ENCODE results near the gene NUP205.

DNA sequence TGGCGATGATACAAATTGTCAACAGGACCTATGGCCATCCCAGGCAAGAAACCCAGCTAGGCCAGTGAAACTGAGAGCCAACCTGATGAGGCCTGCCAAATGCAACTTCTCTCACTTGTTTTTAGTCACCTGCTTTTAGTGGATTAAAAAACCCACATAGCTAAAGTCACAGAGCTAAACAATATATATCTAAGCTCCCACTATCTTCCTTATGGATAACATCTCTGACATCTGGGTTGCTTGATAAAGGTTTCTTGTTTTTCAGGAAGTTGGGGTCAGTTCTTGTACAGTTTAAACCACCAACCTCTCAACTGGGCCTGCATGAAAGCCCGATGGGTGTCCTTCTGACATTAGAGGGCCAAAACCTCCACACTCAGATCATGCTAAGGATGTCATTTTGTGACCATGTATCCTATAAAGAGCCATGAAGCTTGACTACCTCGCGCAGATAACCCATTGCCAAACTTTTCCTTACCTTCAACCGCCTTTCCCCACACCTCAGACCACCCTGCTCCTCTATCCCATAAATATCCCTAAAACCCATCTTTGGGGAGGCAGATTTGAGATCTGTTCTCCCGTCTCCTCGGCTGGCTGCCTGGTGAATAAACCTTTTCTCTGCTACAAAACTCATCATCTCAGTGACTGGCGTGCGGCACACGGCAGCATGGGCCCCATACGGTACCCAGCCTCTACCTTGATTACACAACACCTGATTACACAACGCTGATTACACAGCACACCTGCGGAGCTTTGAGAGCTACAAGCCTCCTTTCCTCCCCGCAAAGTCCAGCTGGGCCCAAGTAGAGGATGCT, 103.8 kb downstream of the NUP205 start:
- TF ChIP-seq, protein P1, sequence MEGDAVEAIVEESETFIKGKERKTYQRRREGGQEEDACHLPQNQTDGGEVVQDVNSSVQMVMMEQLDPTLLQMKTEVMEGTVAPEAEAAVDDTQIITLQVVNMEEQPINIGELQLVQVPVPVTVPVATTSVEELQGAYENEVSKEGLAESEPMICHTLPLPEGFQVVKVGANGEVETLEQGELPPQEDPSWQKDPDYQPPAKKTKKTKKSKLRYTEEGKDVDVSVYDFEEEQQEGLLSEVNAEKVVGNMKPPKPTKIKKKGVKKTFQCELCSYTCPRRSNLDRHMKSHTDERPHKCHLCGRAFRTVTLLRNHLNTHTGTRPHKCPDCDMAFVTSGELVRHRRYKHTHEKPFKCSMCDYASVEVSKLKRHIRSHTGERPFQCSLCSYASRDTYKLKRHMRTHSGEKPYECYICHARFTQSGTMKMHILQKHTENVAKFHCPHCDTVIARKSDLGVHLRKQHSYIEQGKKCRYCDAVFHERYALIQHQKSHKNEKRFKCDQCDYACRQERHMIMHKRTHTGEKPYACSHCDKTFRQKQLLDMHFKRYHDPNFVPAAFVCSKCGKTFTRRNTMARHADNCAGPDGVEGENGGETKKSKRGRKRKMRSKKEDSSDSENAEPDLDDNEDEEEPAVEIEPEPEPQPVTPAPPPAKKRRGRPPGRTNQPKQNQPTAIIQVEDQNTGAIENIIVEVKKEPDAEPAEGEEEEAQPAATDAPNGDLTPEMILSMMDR (IDR thresholded peaks at IDR 0.05): no peak
- TF ChIP-seq POLR2AphosphoS5 (IDR thresholded peaks at IDR 0.05): no peak
- no peak for TF ChIP-seq EP300 (IDR thresholded peaks at IDR 0.05)
